ENCODE results near the gene ATOSB. TPM values are rescaled to one million over a fixed set of nuclear protein-coding genes. Genes with fewer than 3 reads are reported as not detected.

ATOSB gene
- total RNA-seq, 1 donor from 2014 or later = 15.6 TPM

DNA sequence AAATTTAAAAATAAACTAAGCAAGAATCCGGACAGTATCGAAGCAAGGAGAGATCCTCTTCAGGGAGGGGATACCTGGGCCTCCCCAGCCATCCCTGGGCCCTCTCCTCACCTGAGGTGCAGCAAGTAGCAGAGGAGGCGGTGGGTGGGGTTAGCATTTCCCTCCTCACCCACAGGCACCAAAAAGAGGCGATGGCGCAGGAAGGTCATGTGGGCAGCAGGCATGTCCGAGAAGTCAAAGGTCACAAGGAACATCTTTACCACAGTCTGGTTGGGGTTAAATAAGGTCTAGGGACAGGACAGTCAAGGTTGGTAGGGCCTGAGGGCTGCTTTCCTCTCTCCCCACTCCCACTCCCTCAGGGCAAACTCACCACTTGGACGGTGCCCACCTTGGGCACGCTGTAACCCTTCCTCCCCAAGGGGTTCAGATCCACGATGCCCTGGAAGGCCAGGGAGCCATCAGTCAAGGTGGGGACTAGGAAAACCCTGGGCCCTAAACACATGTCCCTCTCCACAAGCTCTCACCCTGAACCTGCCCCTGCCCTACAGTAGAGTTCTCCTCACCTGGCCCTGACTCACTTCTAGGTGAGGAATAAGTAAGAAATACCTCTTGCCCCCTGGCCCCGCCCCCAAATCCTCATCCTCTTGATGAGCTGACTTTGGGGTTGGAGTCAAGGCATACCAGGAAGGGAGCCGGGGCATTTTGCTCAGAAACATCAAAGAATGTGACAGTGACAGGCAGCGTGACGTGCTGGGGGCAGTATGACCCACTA, 9.9 kb downstream of the ATOSB start:
- H3K4me3 Mint-ChIP-seq = no peak overlapping the region
- no peaks in the 10 kb centered on the region for H3K9me3 Mint-ChIP-seq

DNA sequence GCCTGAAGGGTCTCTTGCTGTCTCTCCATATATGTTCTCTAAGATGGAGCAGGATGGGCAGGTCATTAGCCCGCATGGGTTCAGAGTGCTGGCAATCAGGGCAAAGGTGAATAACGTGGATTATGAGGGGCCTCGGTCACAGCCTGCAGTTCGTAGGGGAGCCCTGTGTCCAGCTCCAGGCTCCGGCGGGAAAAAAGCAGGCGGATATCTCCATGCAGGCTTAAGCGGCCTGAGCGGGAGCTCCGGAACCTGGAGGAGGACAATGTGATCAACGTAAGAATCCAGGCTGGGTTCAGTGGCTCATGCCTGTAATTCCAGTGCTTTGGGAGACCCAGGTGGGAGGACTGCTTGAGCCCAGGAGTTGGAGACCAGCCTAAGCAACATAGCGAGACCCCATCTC, 10.5 kb downstream of the ATOSB start:
- TF ChIP-seq, protein P1, sequence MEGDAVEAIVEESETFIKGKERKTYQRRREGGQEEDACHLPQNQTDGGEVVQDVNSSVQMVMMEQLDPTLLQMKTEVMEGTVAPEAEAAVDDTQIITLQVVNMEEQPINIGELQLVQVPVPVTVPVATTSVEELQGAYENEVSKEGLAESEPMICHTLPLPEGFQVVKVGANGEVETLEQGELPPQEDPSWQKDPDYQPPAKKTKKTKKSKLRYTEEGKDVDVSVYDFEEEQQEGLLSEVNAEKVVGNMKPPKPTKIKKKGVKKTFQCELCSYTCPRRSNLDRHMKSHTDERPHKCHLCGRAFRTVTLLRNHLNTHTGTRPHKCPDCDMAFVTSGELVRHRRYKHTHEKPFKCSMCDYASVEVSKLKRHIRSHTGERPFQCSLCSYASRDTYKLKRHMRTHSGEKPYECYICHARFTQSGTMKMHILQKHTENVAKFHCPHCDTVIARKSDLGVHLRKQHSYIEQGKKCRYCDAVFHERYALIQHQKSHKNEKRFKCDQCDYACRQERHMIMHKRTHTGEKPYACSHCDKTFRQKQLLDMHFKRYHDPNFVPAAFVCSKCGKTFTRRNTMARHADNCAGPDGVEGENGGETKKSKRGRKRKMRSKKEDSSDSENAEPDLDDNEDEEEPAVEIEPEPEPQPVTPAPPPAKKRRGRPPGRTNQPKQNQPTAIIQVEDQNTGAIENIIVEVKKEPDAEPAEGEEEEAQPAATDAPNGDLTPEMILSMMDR (conservative IDR thresholded peaks at IDR 0.05) = no peak
- no peak for DNase-seq (ENCODE audit: extremely low spot score, unreplicated experiment)
- Mint-ChIP-seq H3K27ac (no peak overlapping the region), H3K9me3 (no peaks in the 10 kb centered on the region), H3K36me3 (peaks cover 15% of the 10 kb centered on the region), H3K4me3 (no peak overlapping the region), H3K27me3 (no peaks in the 10 kb centered on the region), H3K4me1 (ENCODE audit: unreplicated experiment) (peaks cover 18% of the 10 kb centered on the region)

More for the DNA sequence above, 9.9 kb downstream of the ATOSB start:
- Mint-ChIP-seq H3K27ac (no peak overlapping the region), H3K36me3 (peaks cover 10% of the 10 kb centered on the region), H3K27me3 (no peaks in the 10 kb centered on the region), H3K4me1 (ENCODE audit: unreplicated experiment) (peaks cover 22% of the 10 kb centered on the region)
- DNase-seq (ENCODE audit: extremely low spot score, unreplicated experiment) = no peak
- TF ChIP-seq, protein P1 (conservative IDR thresholded peaks at IDR 0.05) = no peak

DNA sequence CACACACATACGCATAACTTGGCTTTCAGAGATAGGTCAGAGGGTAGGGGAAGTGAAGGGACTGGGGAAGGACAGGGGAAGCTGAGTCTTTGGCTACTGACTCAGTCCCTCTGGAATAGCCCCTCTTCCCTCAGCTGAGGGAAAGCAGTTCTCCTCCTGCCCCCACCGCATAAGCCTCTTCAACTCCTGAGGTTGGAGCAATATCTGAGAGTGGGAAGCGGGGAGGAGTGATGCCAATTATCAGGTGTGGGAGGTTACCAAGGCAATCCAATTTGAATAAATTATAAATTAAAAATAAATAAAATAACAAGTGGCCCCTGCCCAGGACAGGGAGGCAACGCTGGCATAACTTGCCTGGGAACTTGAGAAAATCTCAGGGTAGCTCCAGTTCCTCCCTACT, 11.1 kb downstream of the ATOSB start:
- Mint-ChIP-seq H3K27ac (no peak overlapping the region), H3K4me1 (ENCODE audit: unreplicated experiment) (peaks cover 18% of the 10 kb centered on the region), H3K9me3 (no peaks in the 10 kb centered on the region), H3K36me3 (peaks cover 18% of the 10 kb centered on the region), H3K27me3 (no peaks in the 10 kb centered on the region), H3K4me3 (no peak overlapping the region)
- TF ChIP-seq, protein P1 (conservative IDR thresholded peaks at IDR 0.05) = no peak
- no peak for DNase-seq (ENCODE audit: extremely low spot score, unreplicated experiment)

DNA sequence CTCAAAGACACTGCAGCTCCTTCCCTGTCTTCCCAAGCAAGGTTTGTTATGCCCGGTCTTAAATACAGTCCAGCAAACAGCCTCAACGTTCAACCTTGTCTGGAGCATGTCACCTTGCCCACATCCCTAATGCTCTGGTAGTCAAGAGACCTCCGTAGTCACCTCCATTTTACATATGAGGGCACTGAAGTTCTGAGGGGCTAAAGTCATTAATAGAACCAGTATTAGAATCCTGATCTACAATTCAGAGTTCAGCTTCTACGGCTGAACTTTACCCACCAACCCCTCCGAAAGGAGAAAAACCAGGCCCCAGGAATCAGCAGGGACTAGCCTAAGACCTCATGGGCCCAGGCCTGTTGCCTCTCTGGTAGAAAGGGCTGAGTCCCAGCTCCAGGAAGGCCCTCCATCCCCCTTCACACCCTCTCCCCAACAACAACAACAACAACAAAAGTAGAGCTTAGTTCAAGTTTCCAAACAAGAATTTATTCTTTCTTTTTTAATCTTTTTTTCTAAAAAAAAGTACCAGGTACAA, 11.9 kb downstream of the ATOSB start:
- peak overlapping the region; percentile 96 for H3K27ac Mint-ChIP-seq
- H3K36me3 Mint-ChIP-seq = peaks cover 20% of the 10 kb centered on the region
- H3K4me1 Mint-ChIP-seq (ENCODE audit: unreplicated experiment) = peaks cover 16% of the 10 kb centered on the region
- H3K9me3 Mint-ChIP-seq = no peaks in the 10 kb centered on the region
- TF ChIP-seq, protein P1 (conservative IDR thresholded peaks at IDR 0.05) = no peak
- peak overlapping the region; percentile 94 for H3K4me3 Mint-ChIP-seq
- no peak for DNase-seq (ENCODE audit: extremely low spot score, unreplicated experiment)
- H3K27me3 Mint-ChIP-seq = no peaks in the 10 kb centered on the region

DNA sequence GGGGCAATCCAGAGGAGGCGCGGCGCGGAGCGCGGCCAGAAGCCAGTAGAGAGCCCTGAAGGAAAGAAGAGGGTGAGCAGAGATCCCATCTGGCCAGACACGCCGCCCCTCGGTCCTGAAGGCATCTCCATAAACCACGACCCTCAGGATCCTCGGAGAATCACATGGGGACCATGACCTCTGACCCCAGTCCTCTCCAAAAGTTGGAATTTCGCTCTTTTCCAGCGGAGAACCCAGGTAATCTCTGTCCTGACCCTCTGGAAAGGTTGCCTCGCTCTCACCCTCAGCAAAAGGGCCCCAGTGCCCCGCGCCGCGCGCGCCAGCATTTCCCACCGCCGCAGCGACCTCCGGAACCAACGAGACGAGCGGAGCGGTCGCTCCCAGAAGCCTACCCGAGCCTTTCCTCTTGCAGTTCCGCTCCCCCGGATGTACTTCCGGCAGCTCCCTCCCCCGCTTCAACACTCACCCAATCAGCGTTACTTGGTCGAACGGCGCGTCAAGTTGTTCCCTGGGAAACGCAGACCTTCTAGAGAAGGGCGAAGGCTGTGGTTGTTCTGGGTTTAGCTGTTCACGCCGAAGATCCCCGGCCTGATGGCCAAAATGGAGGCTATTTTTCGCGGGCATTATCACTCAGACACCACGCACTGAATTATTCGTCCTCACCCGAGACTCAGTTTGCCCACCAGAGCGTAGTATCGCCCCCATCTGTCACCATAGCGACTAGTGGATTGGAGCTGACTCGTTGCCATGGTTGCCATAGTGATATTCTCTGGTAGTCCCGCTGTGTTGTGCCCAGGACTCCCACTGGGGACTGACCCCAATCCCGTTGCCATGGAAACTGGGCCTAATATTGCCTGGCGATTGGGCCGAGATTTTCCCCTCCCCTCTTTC, 12.6 kb downstream of the ATOSB start, which contains the start of gene STOML2:
Gene STOML2 (minus strand): TSS at position 363 of the 891 bp plus-strand sequence. CDS start 37 bp downstream, at position 326.
- peak within 1 kb of the TSS; percentile 94 for H3K4me3 Mint-ChIP-seq
- H3K27me3 Mint-ChIP-seq = no peaks in the 10 kb centered on the region
- peaks cover 20% of the 10 kb centered on the region for H3K36me3 Mint-ChIP-seq
- no peaks in the 10 kb centered on the region for H3K9me3 Mint-ChIP-seq
- H3K27ac Mint-ChIP-seq = peak within 1 kb of the TSS; percentile 96
- TF ChIP-seq, protein P1 (conservative IDR thresholded peaks at IDR 0.05) = no peak
- H3K4me1 Mint-ChIP-seq (ENCODE audit: unreplicated experiment) = peaks cover 13% of the 10 kb centered on the region
- peak; percentile 93 for DNase-seq (ENCODE audit: extremely low spot score, unreplicated experiment)

All from type B pancreatic cell (in vitro differentiated cells).